Tibial nerve (tissue), 4 donors: ENCODE data around the gene HOXC10. TPM values are rescaled to one million over a fixed set of nuclear protein-coding genes. Genes with fewer than 3 reads are reported as not detected.

Experiments
- DNase-seq, 2 donors: peaks; one replicate each; pipeline ENCODE4 v3.0.0-alpha.2; 2019; ENCODE audit warnings: low spot score in 2 of 2
- H3K27ac ChIP-seq, 4 donors: fragments of 200-600 bp; sonication (generic) in 3 of 4; one replicate each; pipeline ENCODE4 v1.5.1; 2017 to 2019; ENCODE audit warnings: mild to moderate bottlenecking in 1 of 4
- H3K27me3 ChIP-seq, 2 donors: fragments of 200-600 bp; sonication (generic) in 1 of 2; one replicate each; pipeline versions ENCODE4 v1.5.1 to v1.6.0; 2017 to 2019
- H3K36me3 ChIP-seq, 3 donors: fragments of 200-600 bp; sonication (generic); one replicate each; pipeline ENCODE4 v1.5.1; 2018 to 2019
- H3K4me1 ChIP-seq, 4 donors: fragments of 200-600 bp; sonication (generic) in 3 of 4; one replicate each; pipeline ENCODE4 v1.5.1; 2017 to 2019
- H3K4me3 ChIP-seq, 4 donors: fragments of 200-600 bp; sonication (generic) in 3 of 4; one replicate each; pipeline ENCODE4 v1.5.1; 2017 to 2019; ENCODE audit warnings: mild to moderate bottlenecking in 1 of 4, moderate library complexity in 1 of 4
- H3K9me3 ChIP-seq, 4 donors: fragments of 200-600 bp; sonication (generic) in 3 of 4; one replicate each; pipeline ENCODE4 v1.5.1; 2017 to 2019
- CTCF ChIP-seq, 5 experiments: fragments of 200-600 bp in 3 of 5; fragments of 450-650 bp in 2 of 5; sonication (generic) in 3 of 5; IDR thresholded peaks; one replicate each; pipeline ENCODE4 v1.5.1; 2016 to 2019; ENCODE audit warnings: antibody characterized with exemption in 5 of 5, mild to moderate bottlenecking in 3 of 5, moderate library complexity in 2 of 5
- EP300 ChIP-seq, 2 donors: sonication (generic); formaldehyde crosslinking; IDR thresholded peaks; one replicate each; pipeline ENCODE4 v1.6.1; 2017; ENCODE audit warnings: antibody characterized with exemption in 2 of 2, mild to moderate bottlenecking in 1 of 2
- POLR2A ChIP-seq, 2 donors: fragments of 450-650 bp; IDR thresholded peaks; one replicate each; pipeline ENCODE4 v1.6.1; 2017; ENCODE audit warnings: antibody characterized with exemption in 2 of 2, mild to moderate bottlenecking in 2 of 2, moderate library complexity in 2 of 2
- WGBS, 2 donors: methylation state at CpG; one replicate each; pipeline ENCODE4 v1.1.5; 2018; 5-methylcytosine and 5-hydroxymethylcytosine counted together
- total RNA-seq, 4 donors: library from RNA; depleted of rRNA; stranded (reverse); fragments of >200 nt; gene quantifications; one replicate each; pipeline ENCODE4 v1.1.0, GENCODE V29; 2016

HOXC10 gene
- total RNA-seq, 4 donors from 2014 or later, result 1.7 to 6.1 (median 2.5) TPM

GRCh38 chr12:53954694-53955035, 30.3 kb upstream of the HOXC10 start, which contains the start of gene HOXC12:
Gene HOXC12, plus strand, starts transcription at chr12:53954903. Its CDS starts 27 bp downstream, at chr12:53954930.
- Histone ChIP-seq H3K4me1 (peaks cover 0 to 47% (median 1%) of the 10 kb centered on the region in 4 donors), H3K9me3 (no peaks in the 10 kb centered on the region), H3K36me3 (no peaks in the 10 kb centered on the region), H3K27ac (no peak within 1 kb of the TSS), H3K4me3 (peak within 1 kb of the TSS in 2 of 4 donors; percentile 6 to 8), H3K27me3 (peaks cover 19 to 99% of the 10 kb centered on the region in 2 donors)
- WGBS, 2 donors, result 3 to 9% methylated on average over 15 to 20 of the region's 20 CpGs
- no peak for TF ChIP-seq POLR2A (IDR thresholded peaks at IDR 0.05)
- TF ChIP-seq CTCF (IDR thresholded peaks at IDR 0.05), result no peak
- no peak for TF ChIP-seq EP300 (IDR thresholded peaks at IDR 0.05)
- no peak for DNase-seq

DNA sequence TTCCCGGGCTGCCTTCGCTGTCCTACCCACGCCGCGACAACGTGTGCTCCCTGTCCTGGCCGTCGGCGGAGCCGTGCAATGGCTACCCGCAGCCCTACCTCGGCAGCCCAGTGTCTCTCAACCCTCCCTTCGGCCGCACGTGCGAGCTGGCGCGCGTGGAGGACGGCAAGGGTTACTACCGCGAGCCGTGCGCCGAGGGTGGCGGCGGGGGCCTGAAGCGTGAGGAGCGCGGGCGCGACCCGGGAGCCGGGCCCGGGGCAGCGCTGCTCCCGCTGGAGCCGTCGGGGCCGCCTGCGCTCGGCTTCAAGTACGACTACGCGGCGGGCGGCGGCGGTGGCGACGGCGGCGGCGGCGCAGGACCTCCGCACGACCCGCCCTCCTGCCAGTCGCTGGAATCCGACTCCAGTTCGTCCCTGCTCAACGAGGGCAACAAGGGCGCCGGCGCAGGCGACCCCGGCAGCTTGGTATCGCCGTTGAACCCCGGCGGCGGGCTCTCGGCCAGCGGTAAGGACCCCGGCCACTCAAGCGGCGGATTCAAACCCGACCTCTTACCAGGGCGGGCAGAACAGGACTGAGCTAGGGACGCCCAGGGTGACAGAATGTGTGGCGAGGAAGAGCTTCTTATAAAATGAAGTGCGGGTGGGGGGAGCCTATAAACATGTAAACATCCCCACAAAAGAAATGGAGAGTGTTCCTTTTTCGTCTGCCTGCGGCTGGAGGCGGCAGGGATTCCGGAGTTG, 29.7 kb upstream of the HOXC10 start:
- DNase-seq, result no peak
- H3K27ac ChIP-seq, result no peak overlapping the region
- H3K4me3 ChIP-seq, result peak overlapping the region in 2 of 4 donors; percentile 6 to 8
- WGBS, 2 donors, result 4 to 7% methylated on average over 47 to 65 of the region's 86 CpGs
- no peaks in the 10 kb centered on the region for H3K9me3 ChIP-seq
- H3K27me3 ChIP-seq, result peaks cover 19 to 99% of the 10 kb centered on the region in 2 donors
- peaks cover 0 to 47% (median 1%) of the 10 kb centered on the region in 4 donors for H3K4me1 ChIP-seq
- TF ChIP-seq CTCF (IDR thresholded peaks at IDR 0.05), result no peak
- no peak for TF ChIP-seq POLR2A (IDR thresholded peaks at IDR 0.05)
- TF ChIP-seq EP300 (IDR thresholded peaks at IDR 0.05), result no peak
- H3K36me3 ChIP-seq, result no peaks in the 10 kb centered on the region

DNA sequence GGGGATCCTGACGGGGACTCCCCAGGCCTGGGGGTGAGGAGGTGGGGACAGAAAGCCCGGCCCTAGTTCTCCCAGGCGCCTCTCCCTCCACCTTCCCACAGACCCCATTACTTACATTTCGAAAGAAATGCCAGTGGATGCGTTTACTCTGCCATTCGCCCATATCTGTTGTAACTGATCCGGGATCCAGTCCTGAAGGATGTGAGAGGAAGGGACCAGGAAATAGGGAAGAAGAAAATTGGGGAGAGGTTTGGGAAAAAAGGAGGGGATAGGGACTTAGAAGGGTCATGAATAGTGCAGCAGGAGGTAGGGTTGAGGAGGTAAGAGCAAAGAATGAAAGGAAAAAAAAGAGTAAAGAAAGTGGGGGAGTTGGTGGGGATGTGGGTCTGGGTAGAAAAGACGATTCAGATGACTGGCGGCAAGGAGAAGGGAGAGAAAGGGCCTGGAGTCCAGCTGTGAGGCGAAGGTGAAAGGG, 29.1 kb upstream of the HOXC10 start:
- H3K27me3 ChIP-seq, result peaks cover 19 to 99% of the 10 kb centered on the region in 2 donors
- DNase-seq, result no peak

DNA sequence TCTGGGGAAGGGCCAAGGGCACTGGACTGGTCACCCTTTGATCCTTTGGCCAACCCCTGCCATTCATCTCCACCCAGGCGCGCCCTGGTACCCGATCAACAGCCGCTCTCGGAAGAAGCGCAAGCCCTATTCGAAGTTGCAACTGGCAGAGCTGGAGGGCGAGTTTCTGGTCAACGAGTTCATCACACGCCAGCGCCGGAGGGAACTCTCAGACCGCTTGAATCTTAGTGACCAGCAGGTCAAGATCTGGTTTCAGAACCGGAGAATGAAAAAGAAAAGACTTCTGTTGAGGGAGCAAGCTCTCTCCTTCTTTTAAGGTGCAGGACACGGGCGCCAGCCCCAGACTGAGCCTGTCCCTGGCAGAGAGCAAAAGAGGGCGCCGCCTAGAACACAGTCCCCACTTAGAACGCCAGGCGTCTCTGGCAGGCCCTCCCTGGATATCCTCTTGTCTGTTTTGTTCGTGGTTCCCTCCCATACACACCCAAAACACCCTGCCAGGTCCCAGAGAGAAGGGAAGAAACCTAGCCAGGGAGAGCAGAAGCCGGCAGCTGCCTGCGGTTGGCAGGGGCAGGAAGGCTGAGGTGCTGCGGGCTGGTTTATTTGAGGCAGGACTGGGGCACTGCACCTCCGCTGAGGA, 28.6 kb upstream of the HOXC10 start:
- Histone ChIP-seq H3K27me3 (peaks cover 19 to 99% of the 10 kb centered on the region in 2 donors), H3K4me1 (peaks cover 0 to 48% (median 3%) of the 10 kb centered on the region in 4 donors), H3K9me3 (no peaks in the 10 kb centered on the region), H3K4me3 (no peak overlapping the region), H3K27ac (no peak overlapping the region), H3K36me3 (no peaks in the 10 kb centered on the region)
- TF ChIP-seq POLR2A (IDR thresholded peaks at IDR 0.05), result no peak
- TF ChIP-seq CTCF (IDR thresholded peaks at IDR 0.05), result no peak
- no peak for TF ChIP-seq EP300 (IDR thresholded peaks at IDR 0.05)
- 16 to 20% methylated on average over 24 to 25 of the region's 25 CpGs for WGBS, 2 donors
- DNase-seq, result no peak

More for the DNA sequence above, 29.1 kb upstream of the HOXC10 start:
- Histone ChIP-seq H3K4me3 (no peak overlapping the region), H3K9me3 (no peaks in the 10 kb centered on the region), H3K4me1 (peaks cover 0 to 48% (median 1%) of the 10 kb centered on the region in 4 donors), H3K27ac (no peak overlapping the region), H3K36me3 (no peaks in the 10 kb centered on the region)
- WGBS, 2 donors, result 13 to 20% methylated on average over 10 of the region's 10 CpGs
- TF ChIP-seq POLR2A (IDR thresholded peaks at IDR 0.05) (no peak), CTCF (IDR thresholded peaks at IDR 0.05) (no peak), EP300 (IDR thresholded peaks at IDR 0.05) (no peak)
